Fibroblast of the conjunctiva (primary cell): Measurements from ENCODE around the gene TBL1XR1.
A peak's percentile ranks its signal among the peaks of the same experiment; 100 is the strongest.

Source experiments
- DNase-seq: peaks from one replicate; pipeline ENCODE4 v3.0.0-alpha.2; 2010; ENCODE audit warnings: low read depth

The TBL1XR1 gene

DNA sequence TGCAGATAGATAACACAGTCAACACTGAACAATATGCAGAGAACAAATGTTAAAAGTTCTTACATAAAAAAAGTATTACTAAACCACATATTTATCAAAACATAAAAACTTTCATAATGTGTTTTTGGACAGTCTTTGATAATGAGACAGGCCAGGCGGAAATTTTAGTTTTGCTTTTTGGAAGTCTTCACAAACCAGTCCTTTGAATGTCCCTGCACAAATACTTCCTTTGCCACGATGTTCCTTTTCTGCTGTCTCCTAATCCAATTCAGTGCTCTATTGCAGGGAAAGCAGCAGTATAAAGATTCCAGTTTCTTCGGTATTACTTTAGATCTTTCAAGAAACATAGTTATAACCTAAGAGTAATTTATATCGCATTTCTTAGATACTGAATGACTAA lies 135.9 kb downstream of the TBL1XR1 start:
- no peak for DNase-seq

DNA sequence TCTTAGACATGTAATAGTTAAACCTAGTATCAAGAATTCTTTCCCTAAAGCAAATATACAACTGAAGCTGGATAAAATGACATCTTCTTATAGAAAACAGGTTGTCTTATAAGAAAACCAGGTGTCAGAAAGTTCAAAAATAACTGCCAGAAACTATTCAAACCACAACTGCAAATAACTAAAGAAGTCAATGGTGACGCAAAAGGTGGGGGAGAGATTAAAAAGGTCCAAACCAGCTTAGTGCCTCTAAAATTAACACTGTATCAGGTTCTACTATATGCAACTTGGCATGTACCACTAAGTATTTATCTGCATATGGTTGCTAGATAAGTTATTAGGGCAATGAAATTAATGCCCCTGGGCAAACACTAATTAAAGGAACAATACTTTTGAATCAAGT lies 136.8 kb downstream of the TBL1XR1 start:
- DNase-seq, result no peak

DNA sequence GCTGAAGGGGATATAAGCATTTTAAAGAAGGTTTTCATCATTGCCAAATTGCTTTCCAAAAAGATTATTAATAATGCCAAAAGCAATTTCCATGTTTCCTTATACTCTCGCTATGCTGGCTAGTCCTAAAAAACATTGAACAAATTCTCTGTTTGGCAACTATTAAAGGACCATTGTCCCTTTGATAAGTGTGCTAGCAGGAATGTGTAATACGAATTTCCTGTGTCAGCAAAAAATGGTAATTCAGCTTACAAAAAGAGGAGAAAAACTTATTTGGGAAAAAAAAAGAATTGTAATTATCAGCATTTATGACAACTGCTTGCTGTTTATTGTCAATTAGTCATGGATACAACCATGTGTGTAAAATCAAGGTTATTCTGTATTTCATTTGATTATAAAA lies 138.6 kb downstream of the TBL1XR1 start:
- DNase-seq, result no peak

DNA sequence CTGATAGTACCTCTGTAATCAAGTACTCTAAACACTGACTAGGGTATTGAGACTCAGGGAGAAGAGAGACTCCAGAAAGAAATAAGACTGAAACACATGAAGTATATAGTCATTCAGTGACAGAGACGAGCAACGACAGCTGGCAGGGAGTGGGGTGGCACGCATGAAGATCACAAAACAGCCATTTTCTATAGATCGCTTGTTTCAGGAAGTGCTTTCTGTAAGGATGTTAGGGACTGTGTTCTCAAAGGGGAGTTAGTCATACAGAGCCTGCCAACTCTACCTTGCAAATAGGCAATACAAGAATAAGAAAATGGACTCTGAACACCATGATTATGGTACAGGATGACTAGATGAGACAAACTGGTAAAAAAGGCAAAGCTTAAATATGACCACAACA lies 139.5 kb downstream of the TBL1XR1 start:
- DNase-seq, result no peak

DNA sequence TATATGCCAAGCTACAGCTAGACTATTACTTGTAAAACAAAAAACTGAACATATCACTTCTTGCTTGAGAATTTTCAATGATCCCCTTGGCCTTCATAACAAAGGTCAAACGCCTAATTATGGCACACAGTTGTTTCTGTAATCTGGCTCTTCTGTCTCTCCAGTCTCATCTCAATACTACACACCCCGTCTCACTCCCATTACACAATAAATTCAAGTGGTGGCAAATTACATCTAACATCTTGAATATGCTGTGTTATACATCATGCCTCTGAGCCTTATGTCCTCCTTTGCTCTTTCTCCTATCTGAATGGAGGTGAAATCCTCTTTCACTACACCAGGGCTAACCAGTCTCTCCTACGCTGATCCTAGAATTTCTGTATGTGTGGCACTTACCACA lies 140.4 kb downstream of the TBL1XR1 start:
- no peak for DNase-seq

DNA sequence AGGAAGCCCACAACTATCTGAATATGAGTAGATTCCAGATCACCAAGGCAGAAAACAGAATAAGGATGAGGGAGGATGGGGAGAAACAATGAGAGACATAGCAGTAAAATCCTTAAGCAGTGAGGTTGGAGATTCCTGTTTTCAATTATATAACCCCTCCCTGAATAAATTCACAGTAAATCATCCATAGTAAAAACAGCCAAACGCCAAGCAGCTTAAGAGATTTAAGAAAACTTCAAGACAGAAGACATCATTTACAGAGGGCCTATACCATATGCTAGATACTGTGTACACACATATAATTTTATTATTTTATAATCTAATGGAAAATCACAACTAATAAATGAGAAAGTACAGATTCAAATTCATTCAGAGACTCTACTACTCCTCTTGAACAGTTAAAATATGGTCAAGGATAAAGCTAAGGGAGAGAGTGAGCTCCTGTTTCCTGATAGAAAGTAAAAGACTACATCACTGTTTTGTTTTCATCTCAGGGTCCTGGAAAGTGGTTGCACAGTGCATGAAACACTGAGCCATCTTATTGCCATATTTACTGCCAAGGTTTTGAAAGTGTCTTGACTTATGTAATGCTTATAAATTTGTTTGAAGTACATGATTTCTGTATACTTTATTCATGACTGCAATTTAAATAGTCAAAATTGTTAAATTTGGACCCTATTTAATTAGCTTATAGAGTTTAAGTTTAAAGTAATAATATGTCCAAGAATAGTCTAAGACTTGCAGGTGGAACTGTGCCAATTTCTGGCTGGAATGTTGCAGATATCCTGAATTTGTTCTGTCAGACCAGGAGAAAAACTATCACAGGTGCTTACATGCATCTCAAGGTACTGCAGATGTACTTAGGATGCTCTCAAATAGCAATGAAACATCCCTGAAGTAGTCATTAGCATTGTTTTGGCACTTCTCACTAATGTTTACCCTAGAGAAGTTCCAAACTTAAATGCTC lies 141.4 kb downstream of the TBL1XR1 start:
- DNase-seq, result no peak

DNA sequence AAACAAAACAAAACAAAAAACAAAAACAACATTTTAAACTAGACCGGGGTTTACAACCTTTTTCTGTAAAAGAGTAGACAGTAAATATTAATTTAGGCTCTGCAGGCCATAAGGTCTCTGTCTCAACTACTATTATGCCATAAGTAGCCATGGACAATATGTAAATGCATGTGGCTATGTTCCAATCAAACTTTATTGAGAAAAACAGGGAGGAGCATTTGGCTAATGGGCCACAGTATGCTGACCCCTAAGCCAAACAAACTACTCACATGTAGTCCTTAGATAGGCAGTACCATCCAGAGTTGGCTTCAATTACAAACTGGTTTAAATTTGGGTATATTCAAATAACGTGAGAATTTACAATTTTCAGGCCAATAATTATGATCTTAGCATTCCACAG lies 144.2 kb downstream of the TBL1XR1 start:
- no peak for DNase-seq

DNA sequence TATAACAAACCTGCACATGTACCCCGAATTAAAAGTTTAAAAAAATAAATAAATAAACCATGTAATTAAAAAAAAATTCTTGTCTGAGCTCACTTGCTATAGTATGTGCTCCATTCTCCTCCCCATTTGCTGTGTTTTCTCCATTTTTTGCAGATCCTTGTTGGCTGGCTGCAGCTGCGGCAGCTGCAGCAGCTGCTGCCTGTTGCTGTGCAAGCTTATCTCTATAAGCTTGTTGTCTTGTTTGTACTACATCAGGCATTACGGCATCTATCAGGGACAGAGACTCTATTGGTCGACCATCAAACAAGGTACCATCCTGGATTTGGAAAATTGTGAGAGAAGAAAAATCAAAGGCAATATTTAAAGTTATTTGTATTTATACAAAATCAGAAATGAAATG lies 145.9 kb downstream of the TBL1XR1 start:
- DNase-seq, result no peak

DNA sequence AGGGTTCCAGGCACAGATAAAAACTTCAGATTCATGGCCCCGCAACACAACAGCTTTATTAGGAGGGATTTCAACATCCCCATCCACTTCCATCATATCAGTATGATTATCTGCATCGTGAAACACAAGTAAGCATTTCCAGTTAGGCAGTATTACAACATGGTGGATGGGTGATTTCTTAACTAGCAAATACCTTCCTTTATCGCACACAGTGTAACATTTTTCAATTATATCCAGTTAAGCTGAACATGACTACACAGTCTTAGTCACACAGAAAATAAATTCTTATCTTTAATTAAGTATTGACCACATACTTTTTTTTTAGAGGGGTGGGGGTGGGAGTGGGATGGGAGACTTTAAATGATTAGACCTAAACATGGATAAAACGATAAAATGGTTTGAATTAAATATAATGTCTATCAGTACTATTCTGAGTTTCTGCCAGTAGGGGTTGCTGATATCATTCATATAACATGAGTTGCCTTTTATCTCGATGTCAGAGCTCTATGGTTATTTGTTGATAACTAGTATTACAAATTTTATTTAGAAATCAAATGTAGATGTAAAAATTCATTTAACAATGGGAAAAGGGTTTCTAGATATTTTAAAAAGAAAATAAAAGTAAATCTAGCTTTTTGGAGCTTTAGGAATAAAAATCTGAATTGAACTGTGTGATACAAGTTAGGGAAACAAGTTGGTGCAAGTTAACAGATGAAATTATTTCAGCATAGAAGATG lies 146.6 kb downstream of the TBL1XR1 start:
- peak; percentile 52 for DNase-seq

DNA sequence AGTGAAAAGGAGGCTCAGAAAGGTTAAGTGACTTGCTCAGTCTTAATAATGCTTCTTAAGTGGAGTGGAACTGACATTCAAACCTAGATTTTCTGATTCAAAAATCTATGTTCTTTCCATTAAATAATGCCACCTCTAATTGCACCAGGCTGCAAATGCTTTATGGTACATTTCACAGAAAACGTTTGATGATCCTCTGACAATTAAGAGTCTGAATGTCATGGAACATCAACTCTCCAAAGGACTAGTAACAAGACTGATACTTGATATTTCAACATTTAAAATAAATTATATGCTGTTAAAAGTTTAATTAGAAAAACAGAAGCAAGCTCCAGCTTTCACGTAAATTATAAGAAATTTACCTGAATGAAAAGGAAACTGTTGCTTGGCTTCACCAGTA lies 151.5 kb downstream of the TBL1XR1 start:
- no peak for DNase-seq

DNA sequence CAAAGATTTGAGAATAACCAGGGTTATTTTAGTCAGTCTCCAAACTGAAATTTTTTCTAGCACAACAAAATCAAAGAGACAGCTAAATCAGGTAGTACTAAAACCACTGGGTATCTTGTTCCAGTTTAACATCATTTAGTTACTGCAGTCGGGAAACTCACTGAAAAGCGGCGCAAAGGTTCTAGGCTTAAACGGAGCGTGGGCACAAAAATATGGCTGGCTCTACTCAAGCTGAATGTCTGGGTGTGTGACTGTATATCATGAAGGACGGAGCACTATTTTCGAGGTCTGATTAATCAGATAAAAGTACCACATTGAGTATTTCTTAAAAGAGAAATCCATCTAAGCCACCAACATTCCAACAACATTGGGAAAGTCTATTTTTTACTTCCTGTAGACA lies 152.1 kb downstream of the TBL1XR1 start:
- no peak for DNase-seq

DNA sequence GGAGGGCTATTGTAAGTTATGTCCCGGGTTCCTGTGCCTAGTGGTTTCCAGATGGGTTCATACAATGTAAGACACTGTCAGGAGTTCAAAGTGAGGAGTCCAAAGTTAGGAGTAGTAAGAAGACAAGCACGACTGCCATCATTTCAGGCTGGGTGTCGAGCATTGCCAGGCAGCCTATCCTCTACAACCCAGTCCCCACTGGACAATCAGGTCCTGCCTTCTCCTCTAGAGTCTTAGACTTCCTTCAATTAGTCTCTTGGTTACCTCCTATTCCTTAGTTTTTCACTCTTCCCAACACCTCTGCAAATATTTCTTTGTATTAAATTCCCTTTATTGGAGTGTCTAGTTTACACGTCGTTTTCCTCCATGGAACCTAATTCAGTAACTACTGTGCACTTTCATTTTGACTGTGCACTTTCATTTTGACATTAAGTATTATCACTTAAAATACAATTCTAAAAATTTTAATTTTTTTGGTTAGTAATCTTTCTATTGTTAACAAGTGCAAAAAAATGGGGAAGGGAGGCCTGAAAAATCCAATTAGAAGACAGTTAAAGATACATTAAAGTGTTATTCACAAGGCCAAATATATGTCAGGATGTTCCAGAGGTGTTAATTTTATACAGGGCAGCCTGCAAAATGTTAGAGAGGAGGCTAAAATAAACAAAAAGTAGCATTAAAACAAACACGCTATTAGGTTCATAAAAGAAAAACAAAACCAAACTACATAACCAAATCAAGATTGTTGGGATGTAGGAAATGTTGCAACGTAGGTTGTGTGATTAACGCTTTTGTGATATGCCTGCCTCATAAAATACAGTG lies 155.3 kb downstream of the TBL1XR1 start:
- DNase-seq, result no peak

DNA sequence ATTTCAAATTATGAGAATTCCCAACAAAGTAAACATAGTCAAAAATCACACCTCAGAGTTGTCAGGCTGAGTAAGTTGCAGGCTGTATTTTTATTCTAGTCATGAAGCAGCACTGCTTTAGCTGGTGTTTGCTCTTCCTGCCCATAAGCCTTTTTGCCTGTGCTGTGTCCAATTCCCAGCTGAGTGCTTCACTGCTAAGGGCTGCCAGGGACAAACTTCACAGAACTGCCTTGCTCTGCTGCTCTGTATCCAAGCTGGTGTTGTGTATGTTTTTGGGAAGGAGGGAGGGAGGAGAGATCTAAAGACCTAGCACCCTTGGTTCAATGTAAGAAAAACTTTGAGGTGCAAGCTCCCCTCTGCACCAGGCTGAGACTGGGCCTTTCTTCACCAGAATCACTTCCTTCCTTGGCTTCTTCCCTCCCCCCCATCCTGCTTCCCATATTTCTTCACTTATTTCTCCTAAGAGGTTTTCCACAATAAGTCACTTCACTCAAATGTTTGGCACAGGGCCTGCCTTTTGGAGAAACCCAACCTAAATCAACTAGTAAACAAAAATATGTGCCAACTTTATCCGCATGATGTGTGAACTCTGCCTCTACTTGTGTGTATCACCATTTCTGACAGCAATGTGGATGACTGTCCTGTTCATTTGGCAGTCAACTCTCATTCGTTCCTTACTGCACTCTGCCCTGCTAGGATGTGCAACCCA lies 156.1 kb downstream of the TBL1XR1 start:
- peak; percentile 30 for DNase-seq

DNA sequence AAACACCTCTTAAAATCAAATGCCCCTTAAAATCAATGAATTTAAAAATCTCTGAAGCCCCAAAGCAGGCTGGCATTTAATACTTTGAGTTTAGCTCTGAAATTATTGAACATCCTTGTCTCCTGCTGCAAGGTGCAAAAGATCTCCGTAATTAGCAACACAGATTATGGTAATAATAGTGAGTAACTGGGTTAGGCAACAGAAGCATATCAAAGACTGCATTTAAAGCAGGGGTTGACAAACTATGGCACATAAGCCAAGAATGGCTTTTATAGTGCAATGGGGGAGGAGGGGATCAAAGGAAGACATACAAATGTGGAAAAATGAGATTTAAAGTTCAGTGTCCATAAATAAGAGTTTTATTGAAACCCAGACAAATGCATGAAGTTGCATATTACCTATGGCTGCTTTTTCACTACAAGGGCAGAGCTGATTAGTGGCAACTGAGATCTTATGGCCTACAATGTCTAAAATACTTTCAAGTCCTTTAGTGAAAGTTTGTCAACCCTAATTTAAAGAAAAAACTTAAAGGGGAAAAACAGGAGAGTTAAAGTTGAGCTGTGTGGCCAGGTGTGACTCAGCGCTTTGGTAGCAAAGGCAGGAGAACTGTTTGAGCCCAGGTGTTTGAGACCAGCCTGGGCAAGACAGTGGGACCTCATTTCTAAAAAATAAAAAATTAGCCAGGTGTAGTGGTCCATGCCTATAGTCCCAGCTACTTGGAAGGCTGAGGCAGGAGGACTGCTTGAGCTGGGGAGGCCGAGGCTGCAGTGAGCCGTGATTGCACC lies 157.6 kb downstream of the TBL1XR1 start:
- DNase-seq, result no peak

DNA sequence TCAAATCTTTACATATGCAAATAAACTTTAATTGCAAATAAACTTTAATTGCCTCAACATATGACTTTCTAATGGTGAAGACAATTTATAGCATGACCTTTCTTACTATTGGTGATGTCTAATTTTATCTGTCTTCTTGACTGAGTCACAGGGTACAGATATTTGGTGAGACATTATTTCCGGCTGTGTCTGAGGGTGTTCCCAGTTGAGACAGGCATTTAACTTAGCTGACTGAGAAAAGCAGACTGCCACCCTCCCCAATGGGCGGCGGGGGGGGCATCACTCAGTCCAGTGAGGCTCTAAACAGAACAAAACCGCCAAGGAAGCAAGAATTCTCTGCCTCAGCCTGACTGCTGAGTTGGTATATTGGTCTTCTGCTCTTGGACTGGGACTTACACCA lies 160.0 kb downstream of the TBL1XR1 start:
- DNase-seq, result no peak

DNA sequence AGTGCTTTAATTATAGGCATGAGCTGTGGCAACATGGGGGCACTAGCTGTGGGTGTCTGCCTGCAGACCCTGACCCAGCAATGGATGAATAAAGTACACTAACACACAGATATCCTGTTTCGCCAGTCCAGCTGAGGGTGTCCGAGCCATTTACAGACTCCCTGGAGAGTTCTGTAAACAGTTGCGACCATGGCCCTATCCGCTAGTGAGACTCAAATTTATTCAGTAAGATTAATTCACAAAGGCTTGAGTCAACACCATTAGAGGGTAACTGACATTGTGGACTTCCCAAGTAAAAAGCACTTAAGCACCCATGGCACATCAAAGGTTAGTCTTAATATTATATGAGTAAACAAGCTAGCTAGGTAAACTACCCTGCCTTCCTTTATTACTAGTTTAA lies 161.6 kb downstream of the TBL1XR1 start:
- DNase-seq, result no peak

DNA sequence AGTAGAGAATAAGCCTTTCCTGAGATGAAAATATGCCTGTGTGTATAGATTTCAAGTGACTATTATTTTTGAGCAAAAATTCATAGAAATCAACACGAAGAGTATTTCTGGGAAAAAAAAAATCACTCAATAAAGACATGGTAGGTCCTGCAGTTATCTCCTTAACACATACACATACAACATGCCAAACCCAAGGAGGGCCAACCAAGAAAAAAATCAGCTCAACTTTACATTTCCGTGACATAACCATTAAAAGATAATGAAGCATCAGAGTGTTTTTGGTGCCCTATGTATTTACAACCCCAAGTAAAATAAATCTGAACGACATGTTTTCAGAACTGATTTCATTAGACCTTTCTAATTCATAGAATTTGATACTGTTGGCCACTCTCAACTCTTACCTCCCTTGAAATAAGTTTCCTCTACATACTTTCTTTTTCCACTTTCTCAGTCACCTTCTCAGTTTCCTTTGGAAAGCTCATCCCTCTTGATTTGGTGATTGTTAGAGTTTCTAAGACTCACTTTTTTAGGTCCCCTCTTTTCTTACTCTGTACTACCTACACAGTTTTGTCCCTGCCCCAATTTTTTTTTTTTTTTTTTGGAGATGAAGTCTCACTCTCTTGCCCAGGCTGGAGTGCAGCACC lies 162.3 kb downstream of the TBL1XR1 start:
- DNase-seq, result no peak

DNA sequence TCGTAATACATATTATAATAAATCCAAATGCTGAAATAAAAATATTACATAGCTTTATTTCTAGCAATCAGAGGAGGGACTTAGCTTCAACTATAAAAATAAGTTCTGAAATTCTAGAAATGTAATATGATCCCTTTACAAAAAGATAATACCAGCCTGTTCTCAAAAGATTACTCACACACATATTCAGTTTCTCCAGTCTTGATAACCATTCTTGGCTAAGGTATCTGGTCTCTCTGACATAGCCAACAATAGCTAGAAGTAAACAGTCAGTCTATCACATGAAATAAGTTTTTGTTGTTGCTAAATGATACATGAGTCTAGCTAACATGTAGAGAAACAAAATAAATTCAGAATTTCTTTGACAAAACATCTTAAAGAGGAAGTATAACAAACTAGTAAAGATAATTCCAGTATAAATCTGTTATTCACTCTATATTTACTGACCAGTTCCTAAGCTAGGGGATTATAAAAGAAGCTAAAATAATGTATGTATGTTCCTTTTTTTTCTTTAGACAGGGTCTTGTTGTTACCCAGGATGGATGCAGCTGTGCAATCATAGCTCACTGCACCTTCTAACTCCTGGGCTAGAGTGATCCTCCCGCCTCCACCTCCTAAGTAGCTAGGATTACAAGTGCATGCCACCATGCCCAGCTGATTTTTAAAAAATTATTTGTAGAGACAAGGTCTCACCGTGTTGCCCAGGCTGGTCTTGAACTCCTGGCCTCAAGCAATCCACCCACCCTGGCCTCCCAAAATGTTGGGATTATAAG lies 170.6 kb downstream of the TBL1XR1 start:
- DNase-seq, result no peak

DNA sequence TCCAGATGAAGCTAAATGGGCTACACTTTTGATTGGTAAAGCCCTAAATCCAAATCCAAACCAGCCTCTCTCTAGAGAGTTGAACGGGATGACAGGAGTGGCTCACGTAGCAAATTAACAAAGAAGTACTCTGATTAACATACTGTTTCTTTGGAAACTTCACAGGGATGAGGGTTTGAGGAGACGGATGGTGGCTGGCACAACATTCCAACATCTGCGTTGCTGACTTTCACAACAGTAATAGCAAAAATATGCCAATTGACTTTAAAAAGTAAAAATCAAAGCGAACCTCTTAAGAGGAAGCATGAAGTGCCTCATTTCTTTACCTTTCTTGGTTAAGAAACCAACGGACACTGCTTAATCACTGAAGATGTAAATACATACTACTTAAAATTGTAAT lies 181.4 kb downstream of the TBL1XR1 start:
- DNase-seq, result no peak
